ENCODE results near the gene PLCXD3. TPM values are rescaled to one million over a fixed set of nuclear protein-coding genes. Genes with fewer than 3 reads are reported as not detected.

The PLCXD3 gene
- total and polyA plus RNA-seq, 2 of the 8 experiments (the other 6 are each of a cell fraction or from before 2014, with no cell fraction given) = 0.03 to 0.07 TPM

GRCh38 chr5:41519801-41520200 is 9.4 kb upstream of the PLCXD3 start:
- Histone ChIP-seq H3K4me3 (ENCODE audit: extremely low read depth in 1 of 4, insufficient read depth in 2 of 4, low read depth in 3 of 4, low read length in 4 of 4) (no peak overlapping the region), H3K36me3 (ENCODE audit: control insufficient read depth in 2 of 4, insufficient read depth in 4 of 4, low read length in 3 of 4) (no peaks in the 10 kb centered on the region), H2BK5ac (ENCODE audit: low read depth, low read length) (no peak overlapping the region), H3K4me2 (ENCODE audit: insufficient read depth in 1 of 2, low read depth in 2 of 2, low read length in 2 of 2) (no peak overlapping the region), H3K23me2 (ENCODE audit: low read depth, low read length) (no peaks in the 10 kb centered on the region; the same call in 1 of the 2 replicates), H3K27me3 (replicated peaks in 1 of 4; ENCODE audit: control insufficient read depth in 3 of 4, extremely low read depth in 1 of 4, insufficient read depth in 3 of 4, low read length in 3 of 4) (no peaks in the 10 kb centered on the region), H3K18ac (ENCODE audit: extremely low read depth, low read length) (no peak overlapping the region), H3K27ac (ENCODE audit: low read depth, low read length) (no peak overlapping the region), H4K20me1 (replicated peaks in 1 of 2; ENCODE audit: control insufficient read depth in 1 of 2, insufficient read depth in 2 of 2, low read length in 2 of 2) (no peaks in the 10 kb centered on the region), H3K4me1 (replicated peaks in 1 of 4; ENCODE audit: control insufficient read depth in 3 of 4, insufficient read depth in 4 of 4, low read length in 3 of 4) (no peaks in the 10 kb centered on the region), H4K91ac (replicated peaks; ENCODE audit: insufficient read length, low read length) (no peak overlapping the region), H3K9ac (replicated peaks in 1 of 4; ENCODE audit: extremely low read depth in 1 of 4, low read depth in 3 of 4, low read length in 3 of 4) (no peak overlapping the region), H2BK12ac (ENCODE audit: low read depth, low read length) (no peak overlapping the region), H3K14ac (ENCODE audit: insufficient read length) (no peak overlapping the region), H3K56ac (replicated peaks; ENCODE audit: insufficient read length, low read depth, low read length) (no peak overlapping the region), H3K79me2 (ENCODE audit: control insufficient read depth in 1 of 2, insufficient read depth in 2 of 2, low read length in 2 of 2) (no peaks in the 10 kb centered on the region), H2AK5ac (ENCODE audit: low read depth, low read length) (no peak overlapping the region), H2AFZ (ENCODE audit: low read length) (no peak overlapping the region), H3K4ac (replicated peaks; ENCODE audit: insufficient read length, low read depth, low read length) (no peak overlapping the region), H3K23ac (ENCODE audit: insufficient read length) (no peak overlapping the region), H3K9me3 (ENCODE audit: insufficient read depth in 2 of 2, low read depth in 1 of 2, low read length in 1 of 2) (no peaks in the 10 kb centered on the region), H3K79me1 (ENCODE audit: low read depth, low read length) (no peaks in the 10 kb centered on the region), H4K8ac (ENCODE audit: extremely low read depth, insufficient read depth, low read length) (no peak overlapping the region), H2BK15ac (ENCODE audit: low read length) (no peak overlapping the region), H2BK20ac (ENCODE audit: low read length) (no peak overlapping the region), H4K5ac (ENCODE audit: insufficient read length, low read depth, low read length) (no peak overlapping the region), H2BK120ac (replicated peaks; ENCODE audit: low read depth, low read length) (no peak overlapping the region)
- POLR2A ChIA-PET (ENCODE audit: partially characterized antibody) = no interaction called here
- peak; percentile 43 to 46 for TF ChIP-seq RAD21 (IDR thresholded peaks at IDR 0.05 in 1 of 2, conservative IDR thresholded peaks at IDR 0.05 in 1 of 2; ENCODE audit: low read depth in 2 of 2, low read length in 2 of 2)
- no peak for TF ChIP-seq CBX5 (IDR thresholded peaks at IDR 0.05; ENCODE audit: low read depth, low read length)
- CTCF ChIA-PET (ENCODE audit: partially characterized antibody) = interaction anchor here (1.0 to 2.2 kb wide), 2 partner anchors 86 to 172 kb away, joined by 3 to 9 read pairs; no protein-coding TSS in a partner anchor
- DNase-seq (ENCODE audit: low read depth in 1 of 2, low spot score in 2 of 2) (no peak), FAIRE-seq (no peak)
- 82% methylated on average over 6 of the region's 6 CpGs; no CpG with 5 or more reads in 1 of the 2 experiments for WGBS, 2 experiments (ENCODE audit: extremely low coverage in 1 of 2, insufficient coverage in 1 of 2, insufficient read length in 1 of 2, insufficient replicate concordance in 2 of 2, low coverage in 1 of 2, low lambda C conversion rate in 2 of 2, missing lambda C conversion rate in 1 of 2)
